NCI-H82 treated with DMSO at 0.1 percent for 48 hours (cell line): Measurements from ENCODE around the gene MDM1.

Experiments used
- DNase-seq: peaks from one replicate; lab custom pipeline; 2025; ENCODE audit not compliant: unreplicated experiment; lab: John Stamatoyannopoulos, UW

The MDM1 gene

GRCh38 chr12:68276402-68276930, 55.7 kb downstream of the MDM1 start:
- DNase-seq: no peak

- no peak for DNase-seq
Observed at GRCh38 chr12:68272732-68273131, 59.4 kb downstream of the MDM1 start.

DNA sequence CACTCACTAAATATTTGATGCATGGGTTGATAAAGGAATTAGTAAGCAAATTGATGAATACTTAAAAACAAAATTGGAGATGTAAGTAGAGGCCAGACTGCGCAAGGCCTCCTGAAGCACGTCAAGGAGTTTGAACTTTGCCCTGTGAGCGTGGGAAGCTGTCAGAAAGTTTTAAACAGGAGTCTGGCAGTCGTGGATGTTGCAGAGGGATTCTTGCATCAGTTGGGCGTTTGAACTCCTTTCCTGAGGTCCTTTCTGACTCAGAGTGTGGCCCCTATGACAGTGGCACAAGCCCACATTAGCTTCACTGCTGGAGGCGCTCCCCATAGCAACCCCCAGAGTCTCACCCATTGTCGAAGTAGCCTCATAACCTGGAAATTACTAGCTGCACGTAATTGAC, 60.8 kb downstream of the MDM1 start:
- DNase-seq: no peak

- no peak for DNase-seq
Observed at GRCh38 chr12:68270358-68270757, 61.8 kb downstream of the MDM1 start.

DNA sequence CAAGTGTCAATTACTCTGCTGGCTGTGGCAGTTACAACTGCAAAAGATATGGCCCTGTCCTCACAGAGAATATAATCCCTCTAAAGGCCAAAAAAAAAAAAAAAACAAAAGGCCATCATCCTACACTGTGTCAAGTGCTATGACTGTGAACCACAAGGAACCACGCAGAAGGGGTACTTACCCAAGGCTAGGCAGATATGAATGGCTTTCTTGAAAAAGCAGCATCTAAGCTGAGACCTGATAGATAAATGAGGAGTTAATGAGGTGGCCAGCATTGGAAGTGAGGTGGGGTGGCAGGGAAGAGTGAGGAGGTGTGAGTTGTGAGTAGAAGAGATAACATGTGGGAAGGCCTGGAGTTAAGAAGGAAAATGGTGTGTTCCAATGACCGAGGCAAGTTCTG, 62.4 kb downstream of the MDM1 start:
- DNase-seq: no peak

DNA sequence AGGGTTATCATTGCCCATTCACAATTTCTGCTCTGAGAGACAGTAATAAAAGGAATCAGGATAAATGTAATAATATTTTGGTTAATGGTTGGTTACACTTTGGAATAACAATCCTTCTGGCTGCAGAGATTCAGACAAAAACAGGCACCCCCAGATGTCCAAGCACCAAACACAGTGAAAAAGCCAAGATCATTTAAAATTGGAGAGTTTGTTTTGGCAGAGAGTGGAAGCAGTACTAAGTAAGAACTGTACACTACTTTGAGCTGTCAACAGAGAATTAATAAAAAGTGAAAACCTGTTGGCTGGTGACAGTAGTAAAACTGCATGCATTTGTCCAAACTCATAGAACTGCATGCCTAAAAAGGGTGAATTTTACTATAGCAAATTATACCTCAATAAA, 63.2 kb downstream of the MDM1 start:
- DNase-seq: no peak

DNA sequence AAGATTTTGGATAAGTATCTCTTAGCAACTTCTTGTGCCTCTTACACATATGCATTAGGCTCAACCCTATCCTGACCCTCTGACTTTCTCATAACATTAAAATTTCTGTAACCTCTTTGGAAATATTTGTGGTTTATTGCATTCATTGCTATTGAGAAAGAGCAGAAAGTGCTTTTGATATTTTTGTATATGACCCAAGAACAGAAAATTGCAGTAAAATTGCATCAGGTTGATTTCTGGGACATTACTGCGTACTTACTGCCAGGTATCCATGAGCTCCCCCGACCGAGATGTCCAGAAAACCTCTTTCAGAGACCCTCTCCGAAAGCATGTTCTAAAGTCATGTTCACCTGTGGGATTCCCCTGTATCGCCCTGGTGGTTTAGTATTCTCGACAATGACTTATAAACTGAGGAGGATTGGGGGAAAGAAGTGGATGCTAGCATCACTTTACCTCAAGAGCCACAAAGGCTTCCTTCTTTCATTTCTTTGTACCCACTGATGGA, 64.2 kb downstream of the MDM1 start:
- no peak for DNase-seq

GRCh38 chr12:68264857-68265256, 67.3 kb downstream of the MDM1 start:
- no peak for DNase-seq

DNA sequence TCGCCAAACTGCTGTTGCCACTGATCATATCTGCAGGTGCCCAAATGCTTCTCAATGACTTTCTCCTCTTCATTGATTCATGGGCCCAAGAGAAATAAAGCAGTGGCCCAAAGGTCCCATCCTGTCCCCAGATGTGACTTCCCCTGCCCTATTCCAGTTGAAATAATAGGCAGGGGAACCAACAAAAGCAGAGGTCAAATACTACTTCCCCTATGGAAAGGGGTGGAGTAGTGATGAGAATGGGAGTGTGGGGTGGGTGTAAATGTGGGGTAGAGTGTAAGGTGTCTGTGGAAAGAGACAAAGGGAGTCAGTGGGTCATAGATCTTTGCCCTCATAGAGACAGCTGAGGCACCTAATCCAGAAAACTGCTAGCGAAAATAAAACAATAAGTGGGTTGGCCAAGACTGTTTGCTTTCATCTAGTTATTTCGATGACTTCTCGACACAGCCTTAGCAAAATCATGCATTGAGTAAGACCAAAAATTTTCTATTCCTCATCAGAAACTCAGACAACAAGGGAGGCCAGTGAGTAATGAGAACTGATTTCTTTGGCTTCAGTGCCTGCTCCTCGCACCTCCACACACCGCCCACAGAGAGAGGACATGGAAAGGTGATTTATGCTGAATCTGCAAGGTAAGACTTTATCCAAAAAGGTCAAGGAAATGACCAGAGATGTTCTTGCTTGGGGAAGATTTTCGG, 67.9 kb downstream of the MDM1 start:
- DNase-seq: no peak

- no peak for DNase-seq
Observed at GRCh38 chr12:68263366-68263765, 68.8 kb downstream of the MDM1 start.

- DNase-seq: no peak
Observed at GRCh38 chr12:68261896-68262295, 70.3 kb downstream of the MDM1 start.

DNA sequence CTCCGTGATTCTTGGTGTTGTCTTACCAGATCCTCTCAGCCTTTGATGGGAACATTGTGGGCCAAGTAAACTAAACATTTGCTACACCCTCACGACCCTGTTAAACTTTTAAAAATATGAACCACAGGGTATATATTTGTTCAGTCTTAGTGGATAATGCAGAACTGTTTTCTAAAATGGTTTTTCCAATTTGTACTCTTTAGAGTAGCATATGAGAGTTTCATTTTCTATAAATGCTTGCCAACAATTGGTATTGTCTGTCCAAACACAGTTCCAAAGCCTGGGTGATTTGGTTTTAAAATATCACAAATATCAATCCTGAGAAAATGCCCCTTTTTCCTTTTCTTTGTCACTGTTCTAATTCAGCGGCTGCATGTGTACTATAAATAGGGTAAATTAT, 72.0 kb downstream of the MDM1 start:
- DNase-seq: no peak

DNA sequence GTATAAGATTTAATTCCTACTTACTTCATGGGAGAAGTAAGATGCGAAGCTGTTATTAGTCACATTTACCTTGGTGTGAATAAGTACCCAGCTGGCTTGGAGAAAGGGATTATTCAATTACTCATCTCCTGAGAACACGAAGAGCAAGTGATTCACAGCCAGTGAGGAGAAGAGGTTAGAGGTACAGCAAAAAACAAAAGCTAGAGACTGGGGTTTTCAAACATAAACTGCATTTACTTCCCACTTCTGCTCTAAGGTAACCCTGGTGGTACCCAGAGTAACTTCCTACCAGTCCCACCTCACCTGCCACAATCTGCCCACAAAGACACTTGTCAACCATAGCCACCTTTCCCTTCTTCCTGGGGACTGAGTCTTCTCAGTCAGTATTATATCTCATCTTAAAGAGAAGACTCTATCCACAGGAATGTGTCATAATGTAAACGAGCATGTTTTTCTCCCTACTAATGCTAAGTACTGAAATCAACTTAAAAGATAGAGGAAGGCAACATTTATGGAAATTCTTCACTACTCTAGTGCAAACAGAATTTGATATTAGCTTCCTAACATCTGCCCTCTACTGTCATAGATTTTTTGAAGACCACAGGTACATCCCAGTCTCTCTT, 72.7 kb downstream of the MDM1 start:
- no peak for DNase-seq

- DNase-seq: no peak
Observed at GRCh38 chr12:68253504-68253903, 78.7 kb downstream of the MDM1 start, which contains the start of gene IL22. TSS of gene IL22 (minus strand) at chr12:68253604. CDS start at chr12:68253448, 156 bp downstream.

DNA sequence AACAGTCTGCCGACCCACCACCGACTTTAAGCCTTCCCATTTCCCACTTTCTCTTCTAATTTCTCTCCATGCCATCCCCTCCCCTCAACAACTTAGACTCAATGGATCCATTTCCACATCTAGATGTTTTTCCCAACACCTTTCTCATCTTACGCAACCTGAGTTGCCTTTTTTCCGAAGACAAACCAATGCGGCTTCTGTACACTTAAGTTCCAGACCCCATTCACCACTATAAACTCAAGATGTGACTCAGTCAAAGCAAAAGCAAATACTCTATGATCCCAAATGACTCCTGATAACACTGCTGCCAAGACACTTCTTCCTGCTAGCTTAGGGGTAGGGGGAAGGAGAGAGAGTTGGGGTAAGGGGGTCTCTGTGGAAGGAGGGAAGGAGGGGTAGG, 80.1 kb downstream of the MDM1 start:
- DNase-seq: no peak

DNA sequence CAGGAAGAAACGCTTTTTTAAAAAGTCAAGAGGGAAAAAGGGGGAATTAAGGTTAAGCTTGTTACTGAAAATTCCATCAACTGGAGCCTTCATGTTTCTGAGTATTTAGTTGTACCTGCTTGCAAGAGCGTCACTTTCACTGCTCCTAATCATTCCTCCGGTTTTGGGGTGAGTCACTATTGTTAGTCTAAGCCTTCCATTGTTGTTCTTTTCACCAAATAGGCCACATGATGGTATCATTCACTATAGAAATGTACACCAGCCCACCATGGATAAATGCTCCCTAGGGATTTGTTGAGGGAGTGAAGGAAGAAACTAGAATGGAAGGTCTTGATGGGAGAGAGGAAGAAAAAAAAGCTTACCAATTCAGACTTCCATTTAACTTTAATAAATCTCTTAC, 81.7 kb downstream of the MDM1 start:
- no peak for DNase-seq

DNA sequence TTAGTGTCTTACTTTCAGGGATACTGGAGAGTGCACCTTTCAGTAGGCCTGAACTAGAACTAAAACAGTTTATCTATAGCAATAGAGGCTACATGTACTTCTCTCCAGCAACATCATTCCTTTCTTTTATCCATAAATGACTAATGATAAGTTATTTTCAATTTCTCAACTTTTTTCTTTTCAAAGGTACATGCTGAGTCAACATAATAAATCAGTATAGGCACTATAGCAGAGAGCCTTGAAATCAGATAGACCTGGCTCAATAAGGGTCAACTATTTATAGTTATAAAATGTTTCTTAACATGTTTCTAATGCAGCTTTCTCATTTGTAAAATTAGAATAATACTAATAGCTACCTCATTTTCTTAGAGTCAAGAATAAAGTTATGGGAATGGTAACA, 84.4 kb downstream of the MDM1 start:
- DNase-seq: no peak

GRCh38 chr12:68246350-68246749, 85.8 kb downstream of the MDM1 start:
- no peak for DNase-seq

DNA sequence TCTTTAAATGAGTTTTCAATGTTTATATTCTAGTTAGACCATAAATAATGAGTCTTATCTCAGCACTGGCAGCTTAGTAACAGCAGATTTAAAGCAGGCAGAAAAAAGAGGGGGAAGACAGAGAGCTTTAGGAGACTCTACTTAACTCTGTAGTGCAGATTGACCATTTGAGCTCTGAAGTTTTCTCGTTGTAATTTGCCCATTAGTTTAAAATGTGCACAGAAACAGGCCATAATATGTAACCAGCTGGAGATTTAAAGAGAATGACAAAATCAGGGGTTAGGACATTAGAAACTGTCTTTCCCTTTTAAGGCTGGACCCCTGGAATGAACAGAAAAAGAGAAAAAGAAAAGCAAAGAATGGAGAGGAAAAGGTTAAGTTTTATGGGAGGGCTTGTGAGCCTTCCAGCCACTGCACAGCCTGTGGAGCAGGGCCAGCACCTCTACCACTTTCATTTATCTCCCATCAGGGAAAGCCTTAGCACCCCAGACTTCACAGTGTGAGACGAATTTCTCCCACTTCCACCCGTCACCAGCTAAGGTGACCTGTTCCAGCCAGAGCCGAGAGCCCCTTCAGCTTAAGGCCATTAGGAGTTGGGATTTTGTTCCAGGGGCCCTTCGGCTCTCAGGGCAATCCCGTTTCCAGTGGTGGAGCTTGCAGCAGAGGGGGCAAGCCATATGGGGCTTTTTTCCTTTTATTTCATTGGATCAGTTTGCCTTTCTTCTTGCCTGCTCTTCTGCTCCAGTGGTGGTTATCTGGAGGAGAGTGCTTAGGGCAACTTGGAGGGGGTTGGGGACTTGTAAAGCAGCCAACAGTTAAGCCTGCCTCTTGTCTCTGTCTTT, 86.8 kb downstream of the MDM1 start:
- DNase-seq: peak; percentile 68
